Chondrocyte (in vitro differentiated cells): ENCODE data around the gene ITGBL1. TPM values are rescaled to one million over a fixed set of nuclear protein-coding genes. Genes with fewer than 3 reads are reported as not detected.
A peak's percentile ranks its signal among the peaks of the same experiment; 100 is the strongest.

Experiments
- DNase-seq: peaks from one replicate; pipeline ENCODE4 v3.0.0; 2021; ENCODE audit warnings: mixed read lengths, low spot score
- H3K27ac Mint-ChIP-seq: one replicate; pipeline ENCODE4 v1.8.0; 2021; ENCODE audit warnings: mild to moderate bottlenecking, moderate library complexity, mixed read lengths; ENCODE audit not compliant: unreplicated experiment
- H3K27me3 Mint-ChIP-seq: 2 replicates; pipeline ENCODE4 v1.8.0; 2021; ENCODE audit warnings: low read depth, mixed read lengths
- H3K36me3 Mint-ChIP-seq: 2 replicates; pipeline ENCODE4 v1.8.0; 2021; ENCODE audit warnings: low read depth, mixed read lengths
- H3K4me1 Mint-ChIP-seq: 2 replicates; pipeline ENCODE4 v1.8.0; 2021; ENCODE audit warnings: low read depth, mild to moderate bottlenecking, mixed read lengths
- H3K4me3 Mint-ChIP-seq: one replicate; pipeline ENCODE4 v1.8.0; 2021; ENCODE audit warnings: mild to moderate bottlenecking, moderate library complexity, mixed read lengths; ENCODE audit not compliant: unreplicated experiment
- H3K9me3 Mint-ChIP-seq: 2 replicates; pipeline ENCODE4 v1.8.0; 2021; ENCODE audit warnings: low read depth, mixed read lengths
- CTCF ChIP-seq: fragments of 200-600 bp; sonication (generic); IDR thresholded peaks from 2 replicates; pipeline ENCODE4 v1.5.0; 2021; ENCODE audit warnings: antibody characterized with exemption, mild to moderate bottlenecking, moderate library complexity
- total RNA-seq: library from RNA; stranded (reverse); gene quantifications from 3 replicates; pipeline ENCODE4 v1.2.1, GENCODE V29; 2021

ITGBL1 gene
- total RNA-seq, 1 donor from 2014 or later, result 407 TPM

- no peaks in the 10 kb centered on the region for H3K27me3 Mint-ChIP-seq
- no peak for TF ChIP-seq CTCF
- peaks cover 89% of the 10 kb centered on the region for H3K4me1 Mint-ChIP-seq
- no peak for DNase-seq
- no peak overlapping the region for H3K4me3 Mint-ChIP-seq
- H3K36me3 Mint-ChIP-seq, result peaks cover 10% of the 10 kb centered on the region
- peaks cover 7% of the 10 kb centered on the region for H3K9me3 Mint-ChIP-seq
- peak overlapping the region; percentile 91 for H3K27ac Mint-ChIP-seq
Measured at GRCh38 chr13:101554420-101555125, 102.1 kb downstream of the ITGBL1 start.

GRCh38 chr13:101555610-101556009 lies 103.1 kb downstream of the ITGBL1 start:
- H3K36me3 Mint-ChIP-seq, result peaks cover 10% of the 10 kb centered on the region
- no peak overlapping the region for H3K27ac Mint-ChIP-seq
- no peaks in the 10 kb centered on the region for H3K27me3 Mint-ChIP-seq
- H3K9me3 Mint-ChIP-seq, result peaks cover 7% of the 10 kb centered on the region
- H3K4me1 Mint-ChIP-seq, result peaks cover 88% of the 10 kb centered on the region
- H3K4me3 Mint-ChIP-seq, result no peak overlapping the region
- no peak for TF ChIP-seq CTCF
- no peak for DNase-seq

- no peak overlapping the region for H3K4me3 Mint-ChIP-seq
- H3K4me1 Mint-ChIP-seq, result peaks cover 88% of the 10 kb centered on the region
- peaks cover 12% of the 10 kb centered on the region for H3K9me3 Mint-ChIP-seq
- no peak for DNase-seq
- no peak for TF ChIP-seq CTCF
- peak overlapping the region; percentile 72 for H3K27ac Mint-ChIP-seq
- no peaks in the 10 kb centered on the region for H3K27me3 Mint-ChIP-seq
- peaks cover 14% of the 10 kb centered on the region for H3K36me3 Mint-ChIP-seq
Measured at GRCh38 chr13:101556676-101557123, 104.2 kb downstream of the ITGBL1 start.

- no peak for DNase-seq
- Mint-ChIP-seq H3K27ac (no peak overlapping the region), H3K9me3 (peaks cover 12% of the 10 kb centered on the region), H3K36me3 (peaks cover 16% of the 10 kb centered on the region), H3K4me3 (no peak overlapping the region), H3K27me3 (no peaks in the 10 kb centered on the region), H3K4me1 (peaks cover 44% of the 10 kb centered on the region)
- TF ChIP-seq CTCF, result no peak
Measured at GRCh38 chr13:101565317-101565716, 112.8 kb downstream of the ITGBL1 start.

GRCh38 chr13:101567841-101568240 lies 115.4 kb downstream of the ITGBL1 start:
- no peak overlapping the region for H3K4me3 Mint-ChIP-seq
- H3K36me3 Mint-ChIP-seq, result peaks cover 8% of the 10 kb centered on the region
- peaks cover 49% of the 10 kb centered on the region for H3K4me1 Mint-ChIP-seq
- no peak for DNase-seq
- H3K27me3 Mint-ChIP-seq, result no peaks in the 10 kb centered on the region
- TF ChIP-seq CTCF, result no peak
- peak overlapping the region; percentile 28 for H3K27ac Mint-ChIP-seq
- no peaks in the 10 kb centered on the region for H3K9me3 Mint-ChIP-seq
